Upper lobe of left lung (tissue), 6 donors: ENCODE measurements around the gene FAM43A. TPM values are rescaled to one million over a fixed set of nuclear protein-coding genes. Genes with fewer than 3 reads are reported as not detected.
A peak's percentile ranks its signal among the peaks of the same experiment; 100 is the strongest.

Experiments
- ATAC-seq, 2 donors: fragments of 200-7000 bp; cut with Tn5 transposase; one replicate each; pipeline ENCODE4 v1.9.1; 2022; ENCODE audit warnings: mild to moderate bottlenecking in 2 of 2, moderate library complexity in 2 of 2; ENCODE audit not compliant: low FRiP score in 2 of 2
- DNase-seq, 2 donors: peaks; one replicate each; pipeline ENCODE4 v3.0.0-alpha.2; 2019 to 2020
- H3K27ac ChIP-seq, 4 donors: fragments of 200-600 bp; sonication (generic); one replicate each; pipeline ENCODE4 v1.5.1; 2016 to 2019
- H3K27me3 ChIP-seq, 4 donors: fragments of 200-600 bp; sonication (generic); one replicate each; pipeline ENCODE4 v1.5.1; 2017 to 2019
- H3K36me3 ChIP-seq, 4 donors: fragments of 200-600 bp; sonication (generic); one replicate each; pipeline ENCODE4 v1.5.1; 2016 to 2019
- H3K4me1 ChIP-seq, 4 donors: fragments of 200-600 bp; sonication (generic); one replicate each; pipeline ENCODE4 v1.5.1; 2018 to 2019
- H3K4me3 ChIP-seq, 4 donors: fragments of 200-600 bp; sonication (generic); one replicate each; pipeline ENCODE4 v1.5.1; 2017 to 2019; ENCODE audit warnings: mild to moderate bottlenecking in 2 of 4, moderate library complexity in 1 of 4
- H3K9me3 ChIP-seq, 4 donors: fragments of 200-600 bp; sonication (generic); one replicate each; pipeline ENCODE4 v1.5.1; 2018 to 2019
- EP300 ChIP-seq, 4 donors: sonication (generic); formaldehyde crosslinking; IDR thresholded peaks; one replicate each; pipeline ENCODE4 v1.5.1; 2017; ENCODE audit warnings: antibody characterized with exemption in 4 of 4, control low read depth in 2 of 4
- POLR2A ChIP-seq, 4 donors: fragments of 450-650 bp; IDR thresholded peaks; one replicate each; pipeline ENCODE4 v1.5.1; 2016 to 2017; ENCODE audit warnings: antibody characterized with exemption in 4 of 4, mild to moderate bottlenecking in 2 of 4
- POLR2AphosphoS5 ChIP-seq, 2 donors: sonication (generic); formaldehyde crosslinking; IDR thresholded peaks; one replicate each; pipeline ENCODE4 v1.5.1; 2017; ENCODE audit warnings: antibody characterized with exemption in 2 of 2
- WGBS, 2 donors: methylation state at CpG; one replicate each; pipeline ENCODE4 v1.1.5; 2017 to 2018; 5-methylcytosine and 5-hydroxymethylcytosine counted together
- total RNA-seq, 6 donors: library from RNA; depleted of rRNA in 4 of 6; stranded (reverse); fragments of >200 nt in 4 of 6; gene quantifications; one replicate each; pipeline versions ENCODE4 v1.1.0 to v1.2.1, GENCODE V29; 2016 to 2021
- TF ChIP-seq, protein P1 (sequence below), 6 experiments: fragments of 450-650 bp in 4 of 6; fragments of 200-600 bp in 2 of 6; sonication (generic) in 2 of 6; IDR thresholded peaks; one replicate each; pipeline ENCODE4 v1.5.1; 2016 to 2019; ENCODE audit warnings: antibody characterized with exemption in 6 of 6
- donor health status: DM: no; HTN: no; CAD: no; lungs with moderate emphysema.
- donor health status: DM: no; HTN: yes; CAD: no; lungs with severe emphysema.

FAM43A gene
- total RNA-seq, 6 donors from 2014 or later = 7.6 to 32.3 (median 14.4) TPM

- WGBS, 2 donors = 90 to 93% methylated on average over 5 of the region's 5 CpGs
- no peak for ATAC-seq
- DNase-seq = no peak
- Histone ChIP-seq H3K27ac (no peak overlapping the region), H3K9me3 (no peaks in the 10 kb centered on the region), H3K27me3 (no peaks in the 10 kb centered on the region), H3K4me3 (no peak overlapping the region), H3K36me3 (no peaks in the 10 kb centered on the region), H3K4me1 (peaks cover 0 to 4% (median 0%) of the 10 kb centered on the region in 4 donors)
- TF ChIP-seq EP300 (IDR thresholded peaks at IDR 0.05) (no peak), POLR2A (IDR thresholded peaks at IDR 0.05) (no peak), POLR2AphosphoS5 (IDR thresholded peaks at IDR 0.05) (no peak)
- TF ChIP-seq, protein P1, sequence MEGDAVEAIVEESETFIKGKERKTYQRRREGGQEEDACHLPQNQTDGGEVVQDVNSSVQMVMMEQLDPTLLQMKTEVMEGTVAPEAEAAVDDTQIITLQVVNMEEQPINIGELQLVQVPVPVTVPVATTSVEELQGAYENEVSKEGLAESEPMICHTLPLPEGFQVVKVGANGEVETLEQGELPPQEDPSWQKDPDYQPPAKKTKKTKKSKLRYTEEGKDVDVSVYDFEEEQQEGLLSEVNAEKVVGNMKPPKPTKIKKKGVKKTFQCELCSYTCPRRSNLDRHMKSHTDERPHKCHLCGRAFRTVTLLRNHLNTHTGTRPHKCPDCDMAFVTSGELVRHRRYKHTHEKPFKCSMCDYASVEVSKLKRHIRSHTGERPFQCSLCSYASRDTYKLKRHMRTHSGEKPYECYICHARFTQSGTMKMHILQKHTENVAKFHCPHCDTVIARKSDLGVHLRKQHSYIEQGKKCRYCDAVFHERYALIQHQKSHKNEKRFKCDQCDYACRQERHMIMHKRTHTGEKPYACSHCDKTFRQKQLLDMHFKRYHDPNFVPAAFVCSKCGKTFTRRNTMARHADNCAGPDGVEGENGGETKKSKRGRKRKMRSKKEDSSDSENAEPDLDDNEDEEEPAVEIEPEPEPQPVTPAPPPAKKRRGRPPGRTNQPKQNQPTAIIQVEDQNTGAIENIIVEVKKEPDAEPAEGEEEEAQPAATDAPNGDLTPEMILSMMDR (IDR thresholded peaks at IDR 0.05) = no peak
Measured at GRCh38 chr3:194714137-194714455, 28.4 kb downstream of the FAM43A start.

- no peaks in the 10 kb centered on the region for H3K27me3 ChIP-seq
- H3K27ac ChIP-seq = no peak overlapping the region
- TF ChIP-seq POLR2A (IDR thresholded peaks at IDR 0.05) (no peak), EP300 (IDR thresholded peaks at IDR 0.05) (no peak), POLR2AphosphoS5 (IDR thresholded peaks at IDR 0.05) (no peak)
- TF ChIP-seq, protein P1 (IDR thresholded peaks at IDR 0.05) = no peak
- H3K36me3 ChIP-seq = no peaks in the 10 kb centered on the region
- no peak overlapping the region for H3K4me3 ChIP-seq
- ATAC-seq (no peak), DNase-seq (no peak)
- whole genome bisulfite sequencing, 2 donors = 80 to 84% methylated on average over 6 of the region's 6 CpGs
- H3K4me1 ChIP-seq = peaks cover 0 to 4% (median 0%) of the 10 kb centered on the region in 4 donors
- no peaks in the 10 kb centered on the region for H3K9me3 ChIP-seq
Measured at GRCh38 chr3:194714564-194714963, 28.9 kb downstream of the FAM43A start.

- WGBS, 2 donors = 80 to 81% methylated on average over 8 of the region's 8 CpGs
- no peak overlapping the region for H3K4me3 ChIP-seq
- no peak for DNase-seq
- ATAC-seq = no peak
- H3K4me1 ChIP-seq = peaks cover 0 to 4% (median 2%) of the 10 kb centered on the region in 4 donors
- TF ChIP-seq EP300 (IDR thresholded peaks at IDR 0.05) (no peak), POLR2AphosphoS5 (IDR thresholded peaks at IDR 0.05) (no peak), POLR2A (IDR thresholded peaks at IDR 0.05) (no peak)
- TF ChIP-seq, protein P1 (IDR thresholded peaks at IDR 0.05) = no peak
- H3K27ac ChIP-seq = no peak overlapping the region
- no peaks in the 10 kb centered on the region for H3K27me3 ChIP-seq
- no peaks in the 10 kb centered on the region for H3K36me3 ChIP-seq
- H3K9me3 ChIP-seq = no peaks in the 10 kb centered on the region
Measured at GRCh38 chr3:194715022-194715800, 29.5 kb downstream of the FAM43A start.

- DNase-seq (no peak), ATAC-seq (no peak)
- no peak overlapping the region for H3K4me3 ChIP-seq
- no peaks in the 10 kb centered on the region for H3K9me3 ChIP-seq
- TF ChIP-seq EP300 (IDR thresholded peaks at IDR 0.05) (no peak), POLR2AphosphoS5 (IDR thresholded peaks at IDR 0.05) (no peak), POLR2A (IDR thresholded peaks at IDR 0.05) (no peak)
- TF ChIP-seq, protein P1 (IDR thresholded peaks at IDR 0.05) = no peak
- 89 to 90% methylated on average over 2 of the region's 2 CpGs for WGBS, 2 donors
- H3K27ac ChIP-seq = no peak overlapping the region
- H3K36me3 ChIP-seq = no peaks in the 10 kb centered on the region
- H3K27me3 ChIP-seq = no peaks in the 10 kb centered on the region
- peaks cover 0 to 5% (median 0%) of the 10 kb centered on the region in 4 donors for H3K4me1 ChIP-seq
Measured at GRCh38 chr3:194718079-194718478, 32.4 kb downstream of the FAM43A start.

DNA sequence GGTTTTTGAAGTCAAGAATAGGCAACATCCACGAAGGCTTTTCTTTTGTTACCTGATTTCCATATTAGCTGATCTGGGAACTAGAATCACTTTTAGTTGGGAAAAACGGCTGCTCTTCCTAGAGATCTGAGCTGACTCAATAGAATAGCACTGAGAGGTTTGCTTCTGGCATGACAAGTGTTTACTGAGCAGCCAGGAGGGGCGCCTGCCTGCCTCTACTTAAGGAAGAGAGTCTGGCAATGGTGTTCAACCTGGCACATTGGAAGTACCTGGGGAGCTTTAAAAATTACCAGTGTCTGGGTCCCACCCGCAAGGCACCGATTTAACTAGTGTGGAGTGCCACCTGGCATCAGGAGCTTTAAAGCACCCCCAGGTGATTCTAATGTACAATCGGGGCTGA lies 34.4 kb downstream of the FAM43A start:
- H3K9me3 ChIP-seq = no peaks in the 10 kb centered on the region
- no peaks in the 10 kb centered on the region for H3K27me3 ChIP-seq
- ATAC-seq (no peak), DNase-seq (peak in 1 of 2 donors; percentile 31)
- TF ChIP-seq POLR2AphosphoS5 (IDR thresholded peaks at IDR 0.05) (no peak), EP300 (IDR thresholded peaks at IDR 0.05) (no peak), POLR2A (IDR thresholded peaks at IDR 0.05) (no peak)
- TF ChIP-seq, protein P1 (IDR thresholded peaks at IDR 0.05) = no peak
- no peak overlapping the region for H3K4me3 ChIP-seq
- 69 to 70% methylated on average over 6 of the region's 6 CpGs for WGBS, 2 donors
- H3K36me3 ChIP-seq = no peaks in the 10 kb centered on the region
- H3K27ac ChIP-seq = no peak overlapping the region
- peaks cover 0 to 5% (median 0%) of the 10 kb centered on the region in 4 donors for H3K4me1 ChIP-seq
